Gastrocnemius medialis (tissue), 4 donors: ENCODE data around the gene LYZL1. TPM values are rescaled to one million over a fixed set of nuclear protein-coding genes. Genes with fewer than 3 reads are reported as not detected.

Experiments
- ATAC-seq, 2 donors: fragments of 150-250 bp; one replicate each; pipeline ENCODE4 v1.9.1; 2016
- DNase-seq, 2 donors: peaks; one replicate each; pipeline ENCODE4 v3.0.0-alpha.2; 2019
- H3K27ac ChIP-seq, 4 donors: fragments of 200-600 bp; sonication (generic); 1 replicate in 1 of 4; 2 replicates in 3 of 4; pipeline ENCODE4 v1.5.1; 2016 to 2018; ENCODE audit warnings: mild to moderate bottlenecking in 2 of 4, moderate library complexity in 1 of 4
- H3K27me3 ChIP-seq, 3 donors: fragments of 200-600 bp; sonication (generic) in 2 of 3; 1 replicate in 1 of 3; 2 replicates in 2 of 3; pipeline versions ENCODE4 v1.5.1 to v1.6.0; 2016 to 2019; ENCODE audit warnings: mild to moderate bottlenecking in 1 of 3, moderate library complexity in 1 of 3
- H3K36me3 ChIP-seq, 2 donors: fragments of 200-600 bp; sonication (generic) in 1 of 2; one replicate each; pipeline ENCODE4 v1.5.1; 2017 to 2018
- H3K4me1 ChIP-seq, 2 donors: fragments of 200-600 bp; sonication (generic) in 1 of 2; one replicate each; pipeline ENCODE4 v1.5.1; 2016 to 2017; ENCODE audit warnings: mild to moderate bottlenecking in 2 of 2
- H3K4me3 ChIP-seq, 4 donors: fragments of 200-600 bp; sonication (generic) in 3 of 4; 1 replicate in 1 of 4; 2 replicates in 3 of 4; pipeline ENCODE4 v1.5.1; 2016 to 2019; ENCODE audit warnings: mild to moderate bottlenecking in 2 of 4
- H3K9me3 ChIP-seq, 3 donors: fragments of 200-600 bp; sonication (generic) in 2 of 3; 1 replicate in 1 of 3; 2 replicates in 2 of 3; pipeline ENCODE4 v1.5.1; 2016 to 2019
- POLR2A ChIP-seq, 2 donors: fragments of 450-650 bp; IDR thresholded peaks; one replicate each; pipeline ENCODE4 v1.6.1; 2017; ENCODE audit warnings: antibody characterized with exemption in 2 of 2, mild to moderate bottlenecking in 2 of 2, moderate library complexity in 2 of 2
- in situ Hi-C, 4 donors: fragments of 200-750 bp; cut with MboI; loops; one replicate each; pipeline versions ENCODE4 v1.15.0 to v1.8.0; 2017; ENCODE audit warnings: low sequenced_read_pairs in 4 of 4
- intact Hi-C: fragments of 100-400 bp; cut with DNase I; formaldehyde crosslinking; loops from one replicate; pipeline ENCODE4 v1.15.1; 2023; ENCODE audit warnings: low total_unique reads
- total RNA-seq, 4 donors: library from RNA; depleted of rRNA; stranded (reverse); fragments of >200 nt; gene quantifications; one replicate each; pipeline versions ENCODE4 v1.1.0 to v1.2.3, GENCODE V29; 2016
- TF ChIP-seq, protein P1 (sequence below), 5 experiments: fragments of 450-650 bp in 3 of 5; fragments of 200-600 bp in 2 of 5; sonication (generic) in 2 of 5; IDR thresholded peaks in 4 of 5; conservative IDR thresholded peaks in 1 of 5; 1 replicate in 4 of 5; 2 replicates in 1 of 5; pipeline ENCODE4 v1.5.1; 2016 to 2019; ENCODE audit warnings: antibody characterized with exemption in 5 of 5, mild to moderate bottlenecking in 3 of 5, moderate library complexity in 3 of 5

Gene LYZL1
- total RNA-seq, 4 donors from 2014 or later = not detected

DNA sequence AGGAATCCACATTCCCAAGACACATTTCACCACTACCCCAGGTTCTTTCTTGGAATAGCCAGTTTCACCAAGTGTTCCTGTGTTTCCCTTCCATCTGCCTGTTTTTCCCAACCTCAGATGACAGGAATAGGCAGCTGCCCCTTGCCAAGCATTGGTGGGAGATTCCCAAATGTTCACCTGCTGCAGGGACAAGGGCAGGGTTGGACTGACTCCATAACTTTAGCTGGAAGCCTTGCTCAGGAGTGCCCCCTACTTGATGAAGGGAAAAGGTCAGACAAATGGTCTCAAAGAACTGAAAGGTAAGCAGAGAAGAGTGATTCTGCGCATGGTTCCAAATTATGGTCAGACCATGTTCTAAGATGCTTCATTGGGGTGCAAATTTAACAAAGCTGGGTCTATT, 45.1 kb upstream of the LYZL1 start:
- intact Hi-C loops = no loop called here

DNA sequence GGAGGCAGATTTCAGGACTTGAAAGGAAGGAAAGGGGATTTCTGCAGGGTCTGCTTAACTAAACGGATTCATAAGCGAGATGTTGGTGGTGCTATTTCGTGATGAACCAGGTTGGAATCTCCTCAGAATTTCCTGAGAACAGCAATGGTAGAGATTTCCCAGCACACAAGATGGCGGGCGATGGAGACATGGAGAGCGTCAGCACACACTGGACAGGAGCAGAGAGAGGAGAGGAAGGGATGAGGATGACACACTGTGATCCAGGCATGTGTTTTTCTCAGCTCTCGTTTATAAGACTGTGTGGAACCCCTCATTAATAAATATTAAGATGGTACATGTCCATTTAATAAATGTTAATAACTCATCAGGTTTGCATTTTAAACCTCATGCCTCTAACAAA, 43.9 kb upstream of the LYZL1 start:
- no peak for DNase-seq
- in situ Hi-C loops (no loop called here), intact Hi-C loops (no loop called here)
- Histone ChIP-seq H3K27me3 (no peaks in the 10 kb centered on the region), H3K27ac (no peak overlapping the region), H3K36me3 (no peaks in the 10 kb centered on the region), H3K4me1 (no peaks in the 10 kb centered on the region), H3K9me3 (no peaks in the 10 kb centered on the region), H3K4me3 (no peak overlapping the region)
- no peak for ATAC-seq
- no peak for TF ChIP-seq POLR2A (IDR thresholded peaks at IDR 0.05)
- TF ChIP-seq, protein P1, sequence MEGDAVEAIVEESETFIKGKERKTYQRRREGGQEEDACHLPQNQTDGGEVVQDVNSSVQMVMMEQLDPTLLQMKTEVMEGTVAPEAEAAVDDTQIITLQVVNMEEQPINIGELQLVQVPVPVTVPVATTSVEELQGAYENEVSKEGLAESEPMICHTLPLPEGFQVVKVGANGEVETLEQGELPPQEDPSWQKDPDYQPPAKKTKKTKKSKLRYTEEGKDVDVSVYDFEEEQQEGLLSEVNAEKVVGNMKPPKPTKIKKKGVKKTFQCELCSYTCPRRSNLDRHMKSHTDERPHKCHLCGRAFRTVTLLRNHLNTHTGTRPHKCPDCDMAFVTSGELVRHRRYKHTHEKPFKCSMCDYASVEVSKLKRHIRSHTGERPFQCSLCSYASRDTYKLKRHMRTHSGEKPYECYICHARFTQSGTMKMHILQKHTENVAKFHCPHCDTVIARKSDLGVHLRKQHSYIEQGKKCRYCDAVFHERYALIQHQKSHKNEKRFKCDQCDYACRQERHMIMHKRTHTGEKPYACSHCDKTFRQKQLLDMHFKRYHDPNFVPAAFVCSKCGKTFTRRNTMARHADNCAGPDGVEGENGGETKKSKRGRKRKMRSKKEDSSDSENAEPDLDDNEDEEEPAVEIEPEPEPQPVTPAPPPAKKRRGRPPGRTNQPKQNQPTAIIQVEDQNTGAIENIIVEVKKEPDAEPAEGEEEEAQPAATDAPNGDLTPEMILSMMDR (IDR thresholded peaks at IDR 0.05 in 4 of 5, conservative IDR thresholded peaks at IDR 0.05 in 1 of 5) = no peak

More for the DNA sequence above, 45.1 kb upstream of the LYZL1 start:
- Histone ChIP-seq H3K4me1 (no peaks in the 10 kb centered on the region), H3K27ac (no peak overlapping the region), H3K9me3 (no peaks in the 10 kb centered on the region), H3K4me3 (no peak overlapping the region), H3K36me3 (no peaks in the 10 kb centered on the region), H3K27me3 (no peaks in the 10 kb centered on the region)
- DNase-seq (no peak), ATAC-seq (no peak)
- TF ChIP-seq, protein P1 (IDR thresholded peaks at IDR 0.05 in 4 of 5, conservative IDR thresholded peaks at IDR 0.05 in 1 of 5) = no peak
- TF ChIP-seq POLR2A (IDR thresholded peaks at IDR 0.05) = no peak
- in situ Hi-C loops = no loop called here

DNA sequence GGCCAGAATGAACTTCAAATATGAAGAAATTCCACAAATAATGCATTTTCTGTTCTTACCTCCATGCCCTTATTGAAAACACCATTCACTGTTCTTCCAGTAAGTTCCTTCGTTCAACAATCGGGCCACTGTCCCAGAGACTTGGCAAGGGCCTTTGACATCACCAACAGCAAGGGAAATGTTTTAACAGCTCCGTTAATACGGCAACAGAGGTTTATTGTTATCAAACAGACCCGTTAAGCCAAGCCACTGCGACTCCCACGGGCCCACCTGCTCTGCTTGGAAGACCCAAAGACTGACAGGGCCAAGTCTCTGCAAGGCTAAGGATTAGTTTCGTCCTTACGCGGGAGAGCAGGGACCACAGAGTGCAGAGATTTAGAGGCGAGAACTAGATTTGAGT, 43.4 kb upstream of the LYZL1 start:
- Histone ChIP-seq H3K36me3 (no peaks in the 10 kb centered on the region), H3K9me3 (no peaks in the 10 kb centered on the region), H3K27ac (no peak overlapping the region), H3K27me3 (no peaks in the 10 kb centered on the region), H3K4me3 (no peak overlapping the region), H3K4me1 (no peaks in the 10 kb centered on the region)
- DNase-seq = no peak
- ATAC-seq = no peak
- intact Hi-C loops = no loop called here
- TF ChIP-seq, protein P1 (IDR thresholded peaks at IDR 0.05 in 4 of 5, conservative IDR thresholded peaks at IDR 0.05 in 1 of 5) = no peak
- TF ChIP-seq POLR2A (IDR thresholded peaks at IDR 0.05) = no peak
- in situ Hi-C loops = no loop called here

DNA sequence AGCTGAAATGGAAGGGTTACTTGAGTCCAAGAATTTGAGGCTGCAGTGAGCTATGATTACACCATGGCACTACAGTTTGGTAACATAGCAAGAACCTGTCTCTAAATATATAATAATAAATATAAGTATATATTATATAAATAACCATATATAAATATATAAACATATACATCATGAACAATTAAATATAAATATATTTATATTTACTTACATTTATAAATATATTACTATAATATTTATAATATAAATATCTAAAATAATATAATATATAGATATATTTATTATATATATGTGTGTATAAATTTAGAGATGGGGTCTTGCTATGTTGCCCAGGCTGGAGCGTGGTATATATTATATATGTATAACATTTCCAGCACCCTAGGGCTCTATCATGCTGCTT, 42.4 kb upstream of the LYZL1 start:
- no peaks in the 10 kb centered on the region for H3K4me1 ChIP-seq
- H3K4me3 ChIP-seq = no peak overlapping the region
- no peak for DNase-seq
- TF ChIP-seq, protein P1 (IDR thresholded peaks at IDR 0.05 in 4 of 5, conservative IDR thresholded peaks at IDR 0.05 in 1 of 5) = no peak
- TF ChIP-seq POLR2A (IDR thresholded peaks at IDR 0.05) = no peak
- H3K27me3 ChIP-seq = no peaks in the 10 kb centered on the region
- intact Hi-C loops = no loop called here
- no peaks in the 10 kb centered on the region for H3K9me3 ChIP-seq
- H3K27ac ChIP-seq = no peak overlapping the region
- in situ Hi-C loops = no loop called here
- H3K36me3 ChIP-seq = no peaks in the 10 kb centered on the region
- no peak for ATAC-seq

DNA sequence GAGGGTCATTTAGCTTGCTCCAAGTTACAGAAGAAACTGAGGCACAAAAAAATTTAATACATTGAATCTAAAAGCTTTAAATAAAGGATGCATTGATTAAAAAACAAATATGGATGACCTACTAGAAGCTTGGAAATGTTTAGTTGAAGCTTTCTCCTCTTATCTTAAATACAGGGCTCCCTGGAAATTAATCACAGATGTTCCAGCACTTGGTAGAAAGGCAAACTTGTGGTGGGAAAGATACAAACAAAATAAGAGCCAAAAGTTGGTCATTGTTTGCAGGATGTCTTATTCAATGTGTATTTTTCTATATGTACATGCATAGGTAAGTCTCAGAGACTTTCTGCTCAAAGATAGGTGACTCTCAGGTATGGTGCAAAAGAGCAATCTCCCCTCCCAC, 40.7 kb upstream of the LYZL1 start:
- H3K27ac ChIP-seq = no peak overlapping the region
- intact Hi-C loops (no loop called here), in situ Hi-C loops (no loop called here)

More for the DNA sequence above, 40.7 kb upstream of the LYZL1 start:
- Histone ChIP-seq H3K9me3 (no peaks in the 10 kb centered on the region), H3K4me1 (no peaks in the 10 kb centered on the region), H3K4me3 (no peak overlapping the region), H3K27me3 (no peaks in the 10 kb centered on the region), H3K36me3 (no peaks in the 10 kb centered on the region)
- TF ChIP-seq, protein P1 (IDR thresholded peaks at IDR 0.05 in 4 of 5, conservative IDR thresholded peaks at IDR 0.05 in 1 of 5) = no peak
- no peak for TF ChIP-seq POLR2A (IDR thresholded peaks at IDR 0.05)
- DNase-seq (no peak), ATAC-seq (no peak)
